ENCODE measurements around the gene LYRM9.

LYRM9 gene

DNA sequence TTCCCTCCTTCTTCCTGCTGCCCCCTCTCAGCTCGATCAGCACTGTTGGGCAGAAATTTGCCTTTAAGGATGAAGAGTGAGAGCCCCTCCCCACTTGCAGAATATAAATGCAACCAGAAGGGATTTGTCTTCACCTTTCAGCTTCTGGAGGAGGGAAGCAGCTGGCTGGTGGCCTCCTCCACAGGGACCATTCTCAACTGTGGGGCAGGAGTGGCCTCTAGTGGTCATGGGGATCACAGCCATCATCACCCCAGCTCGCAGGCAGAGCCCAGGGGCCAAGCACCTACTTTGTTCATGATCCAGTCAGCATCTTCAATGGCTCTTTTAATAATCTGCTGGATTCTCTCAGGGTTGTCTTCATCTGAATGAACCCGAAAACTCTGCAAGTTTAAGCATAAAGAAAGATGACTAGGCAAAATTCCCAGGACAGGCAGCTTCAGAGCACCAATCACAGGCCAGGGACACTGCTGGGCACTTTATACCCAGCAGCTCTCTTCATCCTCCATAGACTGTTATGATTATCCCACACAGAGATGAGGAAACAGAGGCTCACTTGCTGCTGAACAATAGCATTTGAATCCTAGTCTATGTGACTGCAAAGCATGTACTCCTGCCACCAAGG is 13.1 kb downstream of the LYRM9 start:
- DNase-seq: peak; percentile 72
- Histone ChIP-seq H3K4ac (ENCODE audit: low read depth, low read length) (no peak overlapping the region), H2BK5ac (ENCODE audit: low read length) (no peak overlapping the region), H2AK5ac (ENCODE audit: low read length) (no peak overlapping the region), H3K56ac (ENCODE audit: low read length) (no peak overlapping the region), H3K4me1 (ENCODE audit: control insufficient read depth, low read depth, low read length) (no peaks in the 10 kb centered on the region), H3K23ac (ENCODE audit: low read length) (no peak overlapping the region), H2BK120ac (ENCODE audit: low read depth, low read length) (no peak overlapping the region), H3K36me3 (ENCODE audit: control insufficient read depth, insufficient read depth, low read length) (no peaks in the 10 kb centered on the region), H3K4me2 (ENCODE audit: low read length) (no peak overlapping the region), H2BK15ac (replicated peaks; ENCODE audit: low read depth) (no peak overlapping the region), H3K18ac (ENCODE audit: low read length) (no peak overlapping the region), H3K27ac (ENCODE audit: low read depth, low read length) (no peak overlapping the region), H4K8ac (ENCODE audit: low read depth, low read length) (no peak overlapping the region), H4K5ac (ENCODE audit: low read length) (no peak overlapping the region), H3K79me2 (ENCODE audit: control insufficient read depth, insufficient read depth, low read length) (no peaks in the 10 kb centered on the region), H3K9ac (ENCODE audit: low read length) (no peak overlapping the region), H3K4me3 (ENCODE audit: low read length) (no peak overlapping the region), H3K79me1 (ENCODE audit: low read length) (no peaks in the 10 kb centered on the region), H3K27me3 (ENCODE audit: insufficient read depth, low read length, poor library complexity) (no peaks in the 10 kb centered on the region)
- no CpG with 5 or more reads among the region's 3 CpGs for WGBS (ENCODE audit: extremely low coverage, insufficient coverage, low lambda C conversion rate)

DNA sequence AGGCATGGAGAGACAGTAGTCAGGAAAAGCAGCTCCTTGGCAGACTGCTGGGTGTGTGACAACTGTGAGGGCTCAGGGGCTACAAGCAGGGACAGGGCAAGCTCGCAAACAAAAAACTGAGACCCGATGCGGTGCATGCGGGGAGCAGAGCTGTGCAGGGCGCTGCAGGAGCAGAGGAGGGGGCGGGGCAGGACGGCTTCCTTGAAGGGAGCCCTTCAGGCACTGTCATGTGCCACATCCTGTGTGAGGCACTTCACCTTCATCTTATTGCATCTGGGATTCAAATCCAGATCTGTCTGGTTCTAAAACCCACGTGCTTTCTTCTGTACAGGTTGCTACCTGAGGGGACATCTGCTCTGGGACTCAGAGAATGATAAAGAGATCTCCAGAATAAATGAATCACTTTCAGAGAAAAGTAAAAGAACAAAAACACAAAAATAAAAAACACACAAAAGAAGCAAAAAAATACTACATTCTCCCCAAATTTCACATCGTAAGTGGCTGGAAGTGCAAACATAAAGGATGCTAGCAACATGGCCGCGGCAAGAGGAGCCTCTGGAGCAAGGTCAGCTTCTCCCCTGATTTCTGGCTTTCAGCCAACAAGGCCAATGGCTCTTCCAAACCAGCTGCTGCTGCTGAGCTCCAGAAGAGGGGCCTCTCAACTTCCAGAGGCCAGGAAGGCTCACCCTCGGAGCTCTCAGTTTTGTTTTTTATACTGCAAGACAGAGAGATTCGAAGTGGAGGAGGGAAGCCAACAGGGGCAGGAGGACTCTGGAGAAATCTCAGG is 14.2 kb downstream of the LYRM9 start:
- Histone ChIP-seq H2BK15ac (replicated peaks; ENCODE audit: low read depth) (no peak overlapping the region), H3K27me3 (ENCODE audit: insufficient read depth, low read length, poor library complexity) (no peaks in the 10 kb centered on the region), H3K79me1 (ENCODE audit: low read length) (no peaks in the 10 kb centered on the region), H3K9ac (ENCODE audit: low read length) (no peak overlapping the region), H3K4me2 (ENCODE audit: low read length) (no peak overlapping the region), H3K18ac (ENCODE audit: low read length) (no peak overlapping the region), H2BK120ac (ENCODE audit: low read depth, low read length) (no peak overlapping the region), H3K4me1 (ENCODE audit: control insufficient read depth, low read depth, low read length) (no peaks in the 10 kb centered on the region), H3K79me2 (ENCODE audit: control insufficient read depth, insufficient read depth, low read length) (no peaks in the 10 kb centered on the region), H2AK5ac (ENCODE audit: low read length) (no peak overlapping the region), H4K5ac (ENCODE audit: low read length) (no peak overlapping the region), H3K36me3 (ENCODE audit: control insufficient read depth, insufficient read depth, low read length) (no peaks in the 10 kb centered on the region), H3K27ac (ENCODE audit: low read depth, low read length) (no peak overlapping the region), H3K4ac (ENCODE audit: low read depth, low read length) (no peak overlapping the region), H3K56ac (ENCODE audit: low read length) (no peak overlapping the region), H3K4me3 (ENCODE audit: low read length) (no peak overlapping the region), H4K8ac (ENCODE audit: low read depth, low read length) (no peak overlapping the region), H2BK5ac (ENCODE audit: low read length) (no peak overlapping the region), H3K23ac (ENCODE audit: low read length) (no peak overlapping the region)
- DNase-seq: no peak
- WGBS (ENCODE audit: extremely low coverage, insufficient coverage, low lambda C conversion rate): no CpG with 5 or more reads among the region's 13 CpGs

DNA sequence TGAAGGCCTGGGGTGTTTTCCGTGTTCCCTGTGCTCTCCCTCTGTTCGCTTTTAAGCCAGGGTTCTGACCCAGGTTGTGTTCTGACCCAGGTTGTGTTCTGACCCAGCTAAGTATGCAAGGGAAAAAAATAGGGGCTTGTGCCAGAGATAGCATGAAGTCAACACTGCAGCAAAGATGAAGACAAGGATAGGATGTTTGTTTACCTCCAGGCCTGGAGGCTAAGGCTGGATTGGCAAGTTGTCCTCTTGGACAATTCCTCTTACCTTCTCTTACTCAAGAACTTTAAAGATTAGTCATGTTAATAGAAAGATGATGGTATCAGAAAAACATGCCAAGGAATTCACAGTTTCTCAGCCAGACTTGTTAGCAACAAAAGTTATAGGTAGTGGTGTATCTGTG is 19.4 kb downstream of the LYRM9 start:
- Histone ChIP-seq H2BK120ac (ENCODE audit: low read depth, low read length) (no peak overlapping the region), H2BK15ac (replicated peaks; ENCODE audit: low read depth) (no peak overlapping the region), H3K9ac (ENCODE audit: low read length) (no peak overlapping the region), H3K79me1 (ENCODE audit: low read length) (no peaks in the 10 kb centered on the region), H3K79me2 (ENCODE audit: control insufficient read depth, insufficient read depth, low read length) (no peaks in the 10 kb centered on the region), H3K4me3 (ENCODE audit: low read length) (no peak overlapping the region), H3K18ac (ENCODE audit: low read length) (no peak overlapping the region), H3K56ac (ENCODE audit: low read length) (no peak overlapping the region), H3K27me3 (ENCODE audit: insufficient read depth, low read length, poor library complexity) (no peaks in the 10 kb centered on the region), H3K4me2 (ENCODE audit: low read length) (no peak overlapping the region), H3K4me1 (ENCODE audit: control insufficient read depth, low read depth, low read length) (no peaks in the 10 kb centered on the region), H4K5ac (ENCODE audit: low read length) (no peak overlapping the region), H3K36me3 (ENCODE audit: control insufficient read depth, insufficient read depth, low read length) (no peaks in the 10 kb centered on the region), H4K8ac (ENCODE audit: low read depth, low read length) (no peak overlapping the region), H3K27ac (ENCODE audit: low read depth, low read length) (no peak overlapping the region), H2BK5ac (ENCODE audit: low read length) (no peak overlapping the region), H2AK5ac (ENCODE audit: low read length) (no peak overlapping the region), H3K4ac (ENCODE audit: low read depth, low read length) (no peak overlapping the region), H3K23ac (ENCODE audit: low read length) (no peak overlapping the region)
- WGBS (ENCODE audit: extremely low coverage, insufficient coverage, low lambda C conversion rate): no CpG with 5 or more reads among the region's 2 CpGs
- no peak for DNase-seq

DNA sequence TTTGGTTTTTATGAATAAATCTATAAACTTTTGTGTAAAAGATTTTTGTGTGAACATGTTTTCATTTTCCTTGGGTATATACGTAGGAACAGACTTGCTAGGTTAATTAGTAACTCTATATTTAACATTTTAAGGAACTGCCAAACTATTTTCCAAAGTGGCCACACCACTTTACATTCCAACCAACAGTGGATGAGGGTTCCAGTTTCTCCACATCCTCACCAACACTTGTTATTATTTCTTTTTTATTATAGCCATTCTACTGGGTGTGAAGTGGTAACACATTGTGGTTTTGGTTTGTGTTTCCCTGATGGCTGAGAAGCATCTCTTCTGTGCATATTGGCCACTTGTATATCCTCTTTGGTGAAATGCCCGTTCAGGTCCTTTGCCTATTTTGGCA is 20.0 kb downstream of the LYRM9 start:
- H3K9ac ChIP-seq (ENCODE audit: low read length): no peak overlapping the region
- H3K18ac ChIP-seq (ENCODE audit: low read length): no peak overlapping the region
- no peak overlapping the region for H2BK15ac ChIP-seq (replicated peaks; ENCODE audit: low read depth)
- H3K27me3 ChIP-seq (ENCODE audit: insufficient read depth, low read length, poor library complexity): no peaks in the 10 kb centered on the region
- H3K36me3 ChIP-seq (ENCODE audit: control insufficient read depth, insufficient read depth, low read length): no peaks in the 10 kb centered on the region
- no peak overlapping the region for H3K23ac ChIP-seq (ENCODE audit: low read length)
- H3K79me2 ChIP-seq (ENCODE audit: control insufficient read depth, insufficient read depth, low read length): no peaks in the 10 kb centered on the region
- H2BK120ac ChIP-seq (ENCODE audit: low read depth, low read length): no peak overlapping the region
- DNase-seq: no peak
- H3K4me3 ChIP-seq (ENCODE audit: low read length): no peak overlapping the region
- H3K4me2 ChIP-seq (ENCODE audit: low read length): no peak overlapping the region
- no peak overlapping the region for H4K5ac ChIP-seq (ENCODE audit: low read length)
- H3K4ac ChIP-seq (ENCODE audit: low read depth, low read length): no peak overlapping the region
- WGBS (ENCODE audit: extremely low coverage, insufficient coverage, low lambda C conversion rate): no CpG with 5 or more reads among the region's 2 CpGs
- no peak overlapping the region for H4K8ac ChIP-seq (ENCODE audit: low read depth, low read length)
- H2BK5ac ChIP-seq (ENCODE audit: low read length): no peak overlapping the region
- H2AK5ac ChIP-seq (ENCODE audit: low read length): no peak overlapping the region
- no peaks in the 10 kb centered on the region for H3K79me1 ChIP-seq (ENCODE audit: low read length)
- H3K4me1 ChIP-seq (ENCODE audit: control insufficient read depth, low read depth, low read length): no peaks in the 10 kb centered on the region
- no peak overlapping the region for H3K27ac ChIP-seq (ENCODE audit: low read depth, low read length)
- no peak overlapping the region for H3K56ac ChIP-seq (ENCODE audit: low read length)

DNA sequence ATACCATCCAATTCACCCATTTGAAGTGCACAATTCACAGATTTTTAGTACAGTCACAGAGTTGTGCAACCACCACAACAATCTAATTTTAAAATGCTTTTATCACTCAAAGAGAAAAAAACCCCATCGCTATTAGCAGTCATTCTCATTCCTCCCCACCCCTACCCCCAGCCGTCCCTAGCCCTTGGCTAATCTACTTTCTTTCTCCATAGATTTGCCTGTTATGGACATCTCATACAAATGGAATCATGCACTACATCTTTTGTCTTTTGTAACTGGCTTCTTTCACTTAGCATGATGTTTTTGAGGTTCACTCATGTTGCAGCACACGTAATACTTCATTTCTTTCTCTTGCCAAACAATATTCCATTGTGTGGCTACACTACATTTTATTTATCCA is 20.4 kb downstream of the LYRM9 start:
- no CpG with 5 or more reads among the region's 3 CpGs for WGBS (ENCODE audit: extremely low coverage, insufficient coverage, low lambda C conversion rate)

More for the DNA sequence above, 20.4 kb downstream of the LYRM9 start:
- H3K36me3 ChIP-seq (ENCODE audit: control insufficient read depth, insufficient read depth, low read length): no peaks in the 10 kb centered on the region
- no peak overlapping the region for H3K18ac ChIP-seq (ENCODE audit: low read length)
- H3K27me3 ChIP-seq (ENCODE audit: insufficient read depth, low read length, poor library complexity): no peaks in the 10 kb centered on the region
- no peaks in the 10 kb centered on the region for H3K79me2 ChIP-seq (ENCODE audit: control insufficient read depth, insufficient read depth, low read length)
- H3K4me1 ChIP-seq (ENCODE audit: control insufficient read depth, low read depth, low read length): no peaks in the 10 kb centered on the region
- no peak overlapping the region for H3K56ac ChIP-seq (ENCODE audit: low read length)
- no peak overlapping the region for H3K9ac ChIP-seq (ENCODE audit: low read length)
- no peak overlapping the region for H4K5ac ChIP-seq (ENCODE audit: low read length)
- no peak overlapping the region for H4K8ac ChIP-seq (ENCODE audit: low read depth, low read length)
- no peak overlapping the region for H3K4ac ChIP-seq (ENCODE audit: low read depth, low read length)
- no peak overlapping the region for H3K27ac ChIP-seq (ENCODE audit: low read depth, low read length)
- no peaks in the 10 kb centered on the region for H3K79me1 ChIP-seq (ENCODE audit: low read length)
- H2BK15ac ChIP-seq (replicated peaks; ENCODE audit: low read depth): no peak overlapping the region
- no peak overlapping the region for H2BK120ac ChIP-seq (ENCODE audit: low read depth, low read length)
- H3K4me3 ChIP-seq (ENCODE audit: low read length): no peak overlapping the region
- H2BK5ac ChIP-seq (ENCODE audit: low read length): no peak overlapping the region
- no peak overlapping the region for H2AK5ac ChIP-seq (ENCODE audit: low read length)
- no peak for DNase-seq
- H3K23ac ChIP-seq (ENCODE audit: low read length): no peak overlapping the region
- H3K4me2 ChIP-seq (ENCODE audit: low read length): no peak overlapping the region
